GM12865 (cell line): ENCODE results near the gene SSBP4.
A peak's percentile ranks its signal among the peaks of the same experiment; 100 is the strongest.

ENCODE experiments used
- DNase-seq: peaks from one replicate; pipeline ENCODE4 v3.0.0; 2010; ENCODE audit warnings: low read depth
- H3K4me3 ChIP-seq: 2 replicates; pipeline ENCODE4 v1.5.1; 2011; ENCODE audit warnings: mild to moderate bottlenecking, low read depth, low read length, control low read depth
- TF ChIP-seq, protein P1 (sequence below): IDR thresholded peaks from 2 replicates; pipeline ENCODE4 v1.5.1; 2011; ENCODE audit warnings: low read length, control low read depth, low read depth, inconsistent platforms; ENCODE audit not compliant: insufficient read depth; ENCODE audit errors: missing control alignments

The SSBP4 gene

DNA sequence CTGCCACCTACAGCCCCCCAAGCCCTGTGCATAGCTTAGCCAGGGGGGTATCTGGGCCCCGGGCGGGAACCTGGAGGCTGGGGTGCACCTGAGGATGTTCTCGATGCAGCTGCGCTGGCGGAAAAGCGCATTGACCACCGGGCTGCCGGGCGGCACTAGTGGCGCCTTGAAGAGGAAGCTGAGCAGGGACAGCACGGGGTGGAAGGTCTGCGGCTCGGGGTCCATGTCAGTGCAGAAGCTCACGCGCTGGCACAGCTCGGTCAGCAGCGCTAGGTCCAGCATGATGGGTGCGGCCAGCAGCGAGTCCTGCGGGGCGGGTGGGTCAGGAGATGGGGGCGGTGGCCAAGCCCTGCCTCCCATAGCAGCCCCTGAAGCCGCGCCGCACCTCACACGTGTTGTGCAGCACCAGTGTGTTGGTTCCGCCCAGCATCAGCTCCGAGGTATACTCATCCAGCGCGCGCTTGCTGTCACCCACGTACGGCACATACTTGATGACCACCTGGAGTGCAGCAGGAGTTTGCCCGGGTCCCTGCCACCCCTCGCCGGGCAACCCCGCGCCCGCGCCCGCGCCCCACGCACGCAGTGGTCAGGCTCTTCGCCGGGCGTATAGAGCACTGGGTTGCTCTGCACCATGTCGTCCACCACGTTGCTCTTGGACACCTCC, 16.1 kb downstream of the SSBP4 start:
- TF ChIP-seq, protein P1, sequence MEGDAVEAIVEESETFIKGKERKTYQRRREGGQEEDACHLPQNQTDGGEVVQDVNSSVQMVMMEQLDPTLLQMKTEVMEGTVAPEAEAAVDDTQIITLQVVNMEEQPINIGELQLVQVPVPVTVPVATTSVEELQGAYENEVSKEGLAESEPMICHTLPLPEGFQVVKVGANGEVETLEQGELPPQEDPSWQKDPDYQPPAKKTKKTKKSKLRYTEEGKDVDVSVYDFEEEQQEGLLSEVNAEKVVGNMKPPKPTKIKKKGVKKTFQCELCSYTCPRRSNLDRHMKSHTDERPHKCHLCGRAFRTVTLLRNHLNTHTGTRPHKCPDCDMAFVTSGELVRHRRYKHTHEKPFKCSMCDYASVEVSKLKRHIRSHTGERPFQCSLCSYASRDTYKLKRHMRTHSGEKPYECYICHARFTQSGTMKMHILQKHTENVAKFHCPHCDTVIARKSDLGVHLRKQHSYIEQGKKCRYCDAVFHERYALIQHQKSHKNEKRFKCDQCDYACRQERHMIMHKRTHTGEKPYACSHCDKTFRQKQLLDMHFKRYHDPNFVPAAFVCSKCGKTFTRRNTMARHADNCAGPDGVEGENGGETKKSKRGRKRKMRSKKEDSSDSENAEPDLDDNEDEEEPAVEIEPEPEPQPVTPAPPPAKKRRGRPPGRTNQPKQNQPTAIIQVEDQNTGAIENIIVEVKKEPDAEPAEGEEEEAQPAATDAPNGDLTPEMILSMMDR = no peak
- H3K4me3 ChIP-seq = no peak overlapping the region
- DNase-seq = no peak

DNA sequence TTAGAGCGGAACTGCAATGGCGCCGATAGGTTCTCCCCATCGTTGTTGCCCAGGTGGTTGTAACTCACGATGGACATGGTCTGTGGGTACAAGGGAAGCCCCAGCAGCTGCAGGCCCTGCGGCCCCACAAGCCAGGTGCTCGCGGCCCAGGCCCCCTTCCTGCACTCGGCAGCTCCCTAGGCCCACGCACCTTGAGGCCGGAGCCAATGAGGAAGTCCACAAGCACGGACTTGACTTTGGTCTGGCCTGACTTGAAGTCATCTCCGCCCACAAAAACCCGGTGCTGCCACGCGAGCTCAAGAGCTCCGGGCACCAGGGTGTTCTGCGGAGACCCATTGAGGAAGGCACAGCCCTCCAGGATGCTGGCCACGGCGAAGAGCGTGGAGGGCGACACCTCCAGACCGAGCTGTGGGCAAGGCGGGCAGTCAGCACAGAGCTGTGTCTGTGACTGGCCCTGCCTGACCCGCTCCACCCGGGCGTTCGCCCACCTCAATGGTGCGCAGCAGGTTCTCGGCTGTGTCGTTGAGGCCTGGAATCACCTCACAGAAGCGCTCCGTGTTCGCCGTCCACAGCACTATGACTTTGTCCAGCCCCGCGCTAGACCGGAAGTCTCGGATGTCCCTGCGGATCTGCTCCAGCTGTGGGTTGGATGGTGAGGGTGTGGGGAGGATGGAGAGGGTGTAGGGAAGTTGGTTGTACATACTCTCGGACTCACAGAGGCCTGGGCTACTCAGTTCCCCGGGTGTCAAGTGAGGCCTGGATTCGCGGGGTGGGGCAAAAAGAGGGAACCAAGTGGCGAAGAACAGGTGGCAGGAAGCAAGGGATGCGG, 16.9 kb downstream of the SSBP4 start:
- TF ChIP-seq, protein P1 = no peak
- peak overlapping the region; percentile 63 for H3K4me3 ChIP-seq
- no peak for DNase-seq

DNA sequence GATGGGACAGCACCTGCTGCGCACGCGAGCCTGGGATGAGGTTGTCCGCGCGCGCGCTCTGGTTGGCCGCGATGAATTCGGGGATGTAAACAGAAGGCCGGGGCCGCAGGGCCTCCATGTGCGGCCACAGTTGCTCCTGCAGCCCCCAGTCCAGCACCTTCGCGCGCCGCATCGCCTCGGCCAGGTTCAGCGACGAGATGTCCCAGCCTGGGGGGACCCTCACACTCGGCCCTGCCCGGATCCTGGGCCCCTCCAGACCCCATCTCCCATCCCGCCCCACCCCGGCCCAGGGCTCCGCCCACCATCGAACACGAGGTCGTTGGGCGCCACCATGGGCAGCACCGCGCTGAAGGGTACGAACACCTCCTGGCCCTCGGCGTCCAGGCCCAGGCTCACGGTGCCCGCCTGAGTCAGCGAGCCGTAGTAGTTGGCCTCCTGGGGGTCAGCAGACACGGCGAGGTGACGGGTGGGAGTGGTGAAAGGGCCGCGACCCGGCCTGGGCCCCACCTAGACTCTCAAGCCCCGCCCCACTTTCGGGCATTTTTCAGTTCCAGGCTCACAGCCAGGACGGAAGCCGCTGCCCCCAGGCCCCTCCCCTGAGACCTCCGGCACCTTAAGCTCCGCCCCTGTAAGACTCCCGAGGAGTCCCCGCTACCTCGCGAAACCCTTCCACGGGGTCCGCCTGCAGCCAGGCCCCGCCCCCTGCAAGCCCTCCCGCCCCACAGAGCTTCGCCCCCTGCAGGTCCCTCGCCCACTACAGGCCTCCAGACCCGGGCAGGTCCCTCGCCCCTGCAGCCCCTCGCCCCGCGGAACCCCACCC, 17.7 kb downstream of the SSBP4 start:
- H3K4me3 ChIP-seq = peak overlapping the region; percentile 63
- TF ChIP-seq, protein P1 = no peak

DNA sequence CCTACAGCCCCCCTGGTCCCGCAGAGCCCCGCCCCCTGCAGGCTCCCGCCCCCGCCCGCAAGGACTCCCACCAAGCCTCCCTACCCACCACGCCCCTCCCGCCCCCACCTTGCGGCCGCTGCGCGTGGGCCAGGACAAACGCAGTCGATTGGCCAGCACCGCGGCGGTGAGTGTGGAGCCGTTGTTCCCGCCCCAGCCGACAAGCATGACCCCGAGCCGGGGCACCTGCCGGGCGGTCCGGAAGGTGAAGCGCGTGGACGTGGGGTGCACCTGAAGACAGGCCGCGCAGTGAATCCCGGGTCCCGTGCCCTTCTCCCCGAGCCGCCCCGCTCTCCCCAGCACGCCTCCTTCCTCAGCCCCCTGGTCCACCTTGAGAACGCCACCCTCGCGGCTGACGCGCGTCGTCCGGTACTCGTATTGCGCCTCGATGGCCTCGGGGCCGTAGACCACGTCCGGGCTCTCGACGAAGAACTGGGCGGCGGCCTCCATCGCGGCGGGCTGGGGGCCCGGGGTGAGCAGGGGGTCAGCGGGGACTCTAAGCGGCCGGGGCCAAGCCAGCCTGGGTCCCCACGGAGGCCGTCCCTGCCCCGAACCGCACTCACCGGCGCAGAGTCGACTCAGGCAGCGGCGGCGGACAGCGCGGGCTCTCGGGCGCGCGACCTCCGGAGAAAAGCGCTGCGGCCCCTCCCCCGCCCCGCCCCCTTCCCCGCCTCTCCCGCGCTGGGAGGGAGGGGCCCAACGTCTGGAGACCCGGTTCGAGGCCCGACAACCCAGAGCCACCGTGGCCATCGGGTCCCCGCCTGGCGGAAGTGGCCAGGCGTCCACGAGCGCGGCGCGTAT, 18.5 kb downstream of the SSBP4 start, which contains the start of gene ISYNA1:
ISYNA1 (minus strand) TSS at position 643 of the 840 bp plus-strand sequence; CDS start at position 489, 154 bp downstream.
- no peak for DNase-seq
- peak within 1 kb of the TSS; percentile 63 for H3K4me3 ChIP-seq
- TF ChIP-seq, protein P1 = no peak

More for the DNA sequence above, 17.7 kb downstream of the SSBP4 start:
- peak; percentile 93 for DNase-seq

DNA sequence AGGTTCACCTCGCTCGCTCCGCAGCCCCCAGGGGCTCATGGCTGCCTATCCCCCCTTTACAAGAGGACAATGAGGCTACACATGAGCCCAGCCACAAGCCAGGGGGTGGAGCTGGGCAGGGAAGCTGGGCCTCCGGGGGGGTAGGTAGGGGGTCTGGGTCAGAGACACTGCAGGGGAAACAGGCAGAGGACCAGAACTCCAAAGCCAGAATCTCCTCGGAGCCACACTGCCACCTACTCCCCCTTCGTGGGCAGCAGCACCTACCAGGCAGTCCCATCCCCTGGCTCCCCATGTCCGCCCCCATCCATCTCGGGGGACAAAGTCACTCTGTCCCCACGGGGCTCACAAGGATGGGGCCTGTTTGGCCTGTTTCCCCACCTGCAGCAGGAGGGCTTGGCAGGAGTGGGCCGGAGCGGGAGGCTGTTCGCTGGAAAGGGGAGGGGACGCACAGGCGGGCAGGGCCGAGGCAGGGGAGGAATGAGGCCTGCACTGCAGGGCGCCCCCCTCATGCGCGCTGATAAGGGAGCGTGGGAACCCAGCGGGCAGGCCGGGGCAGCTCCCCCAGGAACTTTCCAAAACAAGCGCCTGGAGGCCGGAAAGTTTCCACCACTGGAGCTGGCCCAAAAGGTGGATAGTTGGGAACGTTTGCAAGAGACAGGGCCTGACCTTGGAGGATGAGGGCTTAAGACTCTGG, 19.3 kb downstream of the SSBP4 start:
- no peak for DNase-seq
- TF ChIP-seq, protein P1 = no peak
- no peak overlapping the region for H3K4me3 ChIP-seq
